ENCODE data around the gene ANKDD1B.

Gene ANKDD1B

GRCh38 chr5:75616971-75617621 is 5.8 kb downstream of the ANKDD1B start:
- no peak for DNase-seq

GRCh38 chr5:75617736-75618352 is 6.6 kb downstream of the ANKDD1B start:
- DNase-seq: no peak

- no peak for DNase-seq
These were observed 9.1 kb downstream of the ANKDD1B start for GRCh38 chr5:75620184-75620959.

GRCh38 chr5:75622564-75622963 is 11.3 kb downstream of the ANKDD1B start:
- no peak for DNase-seq

- DNase-seq: no peak
These were observed 12.6 kb downstream of the ANKDD1B start for GRCh38 chr5:75623846-75624245.

GRCh38 chr5:75626959-75627358 is 15.7 kb downstream of the ANKDD1B start:
- DNase-seq: no peak

- DNase-seq: no peak
These were observed 16.5 kb downstream of the ANKDD1B start for GRCh38 chr5:75627801-75628200.

- no peak for DNase-seq
These were observed 19.6 kb downstream of the ANKDD1B start for GRCh38 chr5:75630875-75631274.

GRCh38 chr5:75632321-75632720 is 21.1 kb downstream of the ANKDD1B start:
- DNase-seq: no peak

- no peak for DNase-seq
These were observed 26.7 kb downstream of the ANKDD1B start for GRCh38 chr5:75637949-75638348.

- no peak for DNase-seq
These were observed 28.5 kb downstream of the ANKDD1B start for GRCh38 chr5:75639535-75640311.

GRCh38 chr5:75640395-75640794 is 29.1 kb downstream of the ANKDD1B start:
- DNase-seq: no peak

GRCh38 chr5:75640826-75641225 is 29.6 kb downstream of the ANKDD1B start:
- DNase-seq: no peak

- DNase-seq: no peak
These were observed 37.5 kb downstream of the ANKDD1B start for GRCh38 chr5:75648712-75649111.

- DNase-seq: no peak
These were observed 40.5 kb downstream of the ANKDD1B start for GRCh38 chr5:75651575-75652238.

- DNase-seq: no peak
These were observed 42.3 kb downstream of the ANKDD1B start for GRCh38 chr5:75653521-75653920.

GRCh38 chr5:75654693-75655295 is 43.5 kb downstream of the ANKDD1B start:
- no peak for DNase-seq

GRCh38 chr5:75656311-75657003 is 45.2 kb downstream of the ANKDD1B start:
- peak; percentile 20 for DNase-seq

GRCh38 chr5:75659791-75660450 is 48.7 kb downstream of the ANKDD1B start:
- DNase-seq: no peak

GRCh38 chr5:75660678-75661465 is 49.6 kb downstream of the ANKDD1B start:
- no peak for DNase-seq
